SK-N-SH treated with all-trans-retinoic acid at 6 μM for 48 hours (cell line): ENCODE results near the gene ANKRD13D.

Experiments used
- ATAC-seq: fragments of 200-7000 bp; cut with Tn5 transposase; 3 replicates; pipeline ENCODE4 v1.9.1; 2020; ENCODE audit warnings: mild to moderate bottlenecking, moderate library complexity
- ARNTL ChIP-seq: fragments of 450-650 bp; formaldehyde crosslinking; IDR thresholded peaks from 2 replicates; pipeline ENCODE4 v1.5.0; 2020; ENCODE audit warnings: low read depth, mild to moderate bottlenecking, moderate library complexity, borderline replicate concordance
- BACH2 ChIP-seq: fragments of 250-450 bp; sonication (Bioruptor Pico); IDR thresholded peaks from 2 replicates; pipeline ENCODE4 v1.9.0; 2021; ENCODE audit warnings: mild to moderate bottlenecking, borderline replicate concordance
- CREB5 ChIP-seq: fragments of 250-450 bp; sonication (Bioruptor Pico); IDR thresholded peaks from 2 replicates; pipeline ENCODE4 v1.5.1; 2020; ENCODE audit warnings: low read depth, mild to moderate bottlenecking, moderate library complexity
- CSDC2 ChIP-seq: fragments of 250-450 bp; sonication (Bioruptor Pico); IDR thresholded peaks from 2 replicates; pipeline ENCODE4 v1.5.0; 2020; ENCODE audit warnings: mild to moderate bottlenecking, moderate library complexity
- CSRNP3 ChIP-seq: fragments of 250-450 bp; sonication (Bioruptor Pico); IDR thresholded peaks from 2 replicates; pipeline ENCODE4 v1.5.1; 2021; ENCODE audit warnings: mild to moderate bottlenecking, moderate library complexity
- ISL1 ChIP-seq: fragments of 250-450 bp; sonication (Bioruptor Pico); IDR thresholded peaks from 2 replicates; pipeline ENCODE4 v2.1.2; 2022; ENCODE audit warnings: mild to moderate bottlenecking, moderate library complexity
- OSR1 ChIP-seq: fragments of 250-450 bp; sonication (Bioruptor Pico); IDR thresholded peaks from 2 replicates; pipeline ENCODE4 v1.8.0; 2022; ENCODE audit warnings: moderate library complexity, mild to moderate bottlenecking, inconsistent platforms
- POU6F1 ChIP-seq: fragments of 250-450 bp; sonication (Bioruptor Pico); IDR thresholded peaks from 2 replicates; pipeline ENCODE4 v1.8.0; 2021; ENCODE audit warnings: low read depth, mild to moderate bottlenecking, moderate library complexity, borderline replicate concordance
- PPARA ChIP-seq: fragments of 250-450 bp; sonication (Bioruptor Pico); IDR thresholded peaks from 2 replicates; pipeline ENCODE4 v1.5.0; 2020; ENCODE audit warnings: mild to moderate bottlenecking, borderline replicate concordance
- RARB ChIP-seq: fragments of 250-450 bp; sonication (Bioruptor Pico); IDR thresholded peaks from 2 replicates; pipeline ENCODE4 v1.8.0; 2021; ENCODE audit warnings: mild to moderate bottlenecking, moderate library complexity
- SNAI2 ChIP-seq: fragments of 250-450 bp; sonication (Bioruptor Pico); IDR thresholded peaks from 2 replicates; pipeline ENCODE4 v1.5.0; 2020; ENCODE audit warnings: mild to moderate bottlenecking, moderate library complexity
- TCF4 ChIP-seq: fragments of 250-450 bp; sonication (Bioruptor Pico); IDR thresholded peaks from 2 replicates; pipeline ENCODE4 v1.8.0; 2021; ENCODE audit warnings: mild to moderate bottlenecking, moderate library complexity, borderline replicate concordance
- TSHZ2 ChIP-seq: fragments of 250-450 bp; sonication (Bioruptor Pico); IDR thresholded peaks from 2 replicates; pipeline ENCODE4 v1.5.0; 2020; ENCODE audit warnings: mild to moderate bottlenecking, moderate library complexity
- ZC3H10 ChIP-seq: fragments of 250-450 bp; sonication (Bioruptor Pico); IDR thresholded peaks from 2 replicates; pipeline ENCODE4 v1.5.1; 2021; ENCODE audit warnings: mild to moderate bottlenecking, moderate library complexity
- ZFP3 ChIP-seq: fragments of 250-450 bp; sonication (Bioruptor Pico); IDR thresholded peaks from 2 replicates; pipeline ENCODE4 v1.5.0; 2020; ENCODE audit warnings: mild to moderate bottlenecking, moderate library complexity
- ZFP30 ChIP-seq: fragments of 450-650 bp; formaldehyde crosslinking; IDR thresholded peaks from 2 replicates; pipeline ENCODE4 v1.5.0; 2022; ENCODE audit warnings: mild to moderate bottlenecking, moderate library complexity
- ZNF565 ChIP-seq: fragments of 450-650 bp; formaldehyde crosslinking; conservative IDR thresholded peaks from 2 replicates; pipeline ENCODE4 v1.5.0; 2020; ENCODE audit warnings: low read depth, mild to moderate bottlenecking, moderate library complexity
- ZNF70 ChIP-seq: fragments of 450-650 bp; formaldehyde crosslinking; IDR thresholded peaks from 2 replicates; pipeline ENCODE4 v1.5.0; 2020; ENCODE audit warnings: mild to moderate bottlenecking, moderate library complexity

Gene ANKRD13D

GRCh38 chr11:67280341-67280787 lies 8.7 kb upstream of the ANKRD13D start:
- no peak for ATAC-seq
- TF ChIP-seq ZFP30 (CRISPR knock-in tag) (no peak), ZNF70 (CRISPR knock-in tag) (no peak), ARNTL (CRISPR knock-in tag) (no peak), CREB5 (CRISPR knock-in tag) (no peak), SNAI2 (no peak), POU6F1 (CRISPR knock-in tag) (no peak), PPARA (CRISPR knock-in tag) (no peak), TCF4 (CRISPR knock-in tag) (no peak), ZFP3 (CRISPR knock-in tag) (no peak), BACH2 (no peak)

- no peak for ATAC-seq
- TF ChIP-seq TSHZ2 = no peak
- TF ChIP-seq CREB5 (CRISPR knock-in tag) = no peak
- TF ChIP-seq ARNTL (CRISPR knock-in tag) = no peak
- no peak for TF ChIP-seq ZC3H10
- no peak for TF ChIP-seq CSDC2 (CRISPR knock-in tag)
- no peak for TF ChIP-seq ZNF565 (CRISPR knock-in tag)
- TF ChIP-seq ZNF70 (CRISPR knock-in tag) = no peak
- no peak for TF ChIP-seq OSR1 (CRISPR knock-in tag)
Observed at GRCh38 chr11:67280788-67281551, 8.1 kb upstream of the ANKRD13D start.

- no peak for ATAC-seq
- TF ChIP-seq CSDC2 (CRISPR knock-in tag) = no peak
- TF ChIP-seq POU6F1 (CRISPR knock-in tag) = no peak
- TF ChIP-seq CSRNP3 = no peak
- TF ChIP-seq RARB (CRISPR knock-in tag) = no peak
- TF ChIP-seq ISL1 = no peak
- no peak for TF ChIP-seq ZFP30 (CRISPR knock-in tag)
- no peak for TF ChIP-seq SNAI2
- no peak for TF ChIP-seq PPARA (CRISPR knock-in tag)
Observed at GRCh38 chr11:67281552-67282150, 7.5 kb upstream of the ANKRD13D start.
